Stimulated activated CD4-positive, alpha-beta T cell treated with anti-CD3 and anti-CD28 coated beads, Interleukin-1b, Interleukin-23, amount 100 ng/mL, for 24 hours (primary cell): Measurements from ENCODE around the gene FAU.

Source experiments
- DNase-seq, 4 experiments: peaks; one replicate each; pipeline ENCODE4 v3.0.0-alpha.2; 2020; ENCODE audit warnings: low read depth in 4 of 4, low spot score in 1 of 4

Gene FAU

DNA sequence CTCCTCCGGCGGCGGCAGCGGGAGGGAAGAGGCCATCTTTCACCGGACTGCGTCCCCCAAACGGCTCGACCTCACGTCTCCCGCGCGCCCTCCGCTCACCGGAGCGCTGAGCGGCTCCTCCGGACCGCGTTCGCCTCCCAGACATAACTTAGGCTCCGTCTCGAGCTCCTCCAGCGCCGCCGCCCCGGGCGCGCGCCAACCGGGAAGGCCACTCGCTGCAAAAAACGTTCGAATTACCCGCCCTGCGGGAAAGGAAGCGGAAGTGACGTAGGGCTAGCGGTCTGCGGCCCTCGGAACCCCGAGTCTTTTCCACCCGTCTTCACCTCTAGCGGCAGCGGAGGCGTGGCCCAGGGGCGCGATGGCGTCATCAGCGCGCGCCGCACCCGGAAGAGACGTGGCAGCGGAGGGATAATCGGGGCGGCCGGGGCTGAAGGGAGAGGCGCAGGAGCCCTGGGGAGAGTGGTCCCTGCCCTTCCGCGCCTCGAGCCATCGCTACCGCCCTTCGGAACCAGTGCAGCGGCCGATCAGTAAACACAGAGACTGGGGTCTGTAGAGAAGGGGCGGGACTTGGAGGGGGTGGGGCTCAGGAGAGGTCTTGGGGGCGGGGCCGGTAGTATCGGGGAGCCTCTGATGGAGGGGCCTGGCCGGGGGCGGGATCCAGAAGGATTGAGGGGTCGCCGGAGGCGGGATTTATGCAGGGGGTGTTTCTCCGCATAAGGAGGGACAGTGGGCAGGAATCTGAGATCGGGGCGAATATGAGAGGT is 37.9 kb downstream of the FAU start, which contains the start of the genes CDCA5 and ZFPL1:
Gene CDCA5 (minus strand): TSS at position 207 of the 764 bp plus-strand sequence. CDS start 62 bp downstream, at position 145.
Gene ZFPL1 (plus strand): TSS at position 389 of the 764 bp plus-strand sequence. CDS start 477 bp downstream, outside the sequence.
- DNase-seq, result peak; percentile 91 to 94 (median 92)

DNA sequence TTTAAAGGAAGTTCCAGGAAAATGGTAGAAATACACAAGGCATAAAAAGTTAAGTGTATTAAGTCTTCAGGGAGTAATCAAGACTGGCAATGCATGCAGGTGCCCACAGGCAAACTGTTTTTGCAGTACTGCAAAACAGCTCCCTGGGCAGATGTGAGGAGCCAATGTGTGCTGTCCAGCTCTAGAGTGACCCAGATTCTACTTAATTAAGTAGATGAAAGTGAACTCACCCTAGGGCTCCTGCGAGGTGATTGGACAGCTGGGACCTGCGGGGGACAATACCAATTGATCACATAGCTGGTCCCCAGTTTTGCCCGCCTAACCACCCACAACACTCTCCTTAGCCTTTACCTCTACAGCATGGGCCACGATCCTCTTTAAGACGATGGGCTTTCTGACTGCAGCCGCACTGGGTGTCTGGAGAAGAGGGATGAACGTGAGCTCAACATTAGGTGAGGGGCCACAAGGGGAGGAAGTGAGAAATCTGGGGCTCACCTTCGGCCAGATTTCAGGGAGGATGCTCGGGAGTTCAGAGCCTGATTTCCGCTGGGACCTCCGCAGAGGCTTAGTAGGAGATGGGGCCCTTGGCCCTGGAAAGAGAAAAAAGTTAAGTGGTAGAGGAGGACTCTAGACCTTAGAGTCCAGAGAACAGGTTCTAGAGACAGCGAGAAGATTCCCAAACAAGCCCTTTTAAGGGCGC is 38.6 kb downstream of the FAU start:
- no peak for DNase-seq

GRCh38 chr11:65078786-65079342 is 43.1 kb downstream of the FAU start:
- DNase-seq, result no peak

DNA sequence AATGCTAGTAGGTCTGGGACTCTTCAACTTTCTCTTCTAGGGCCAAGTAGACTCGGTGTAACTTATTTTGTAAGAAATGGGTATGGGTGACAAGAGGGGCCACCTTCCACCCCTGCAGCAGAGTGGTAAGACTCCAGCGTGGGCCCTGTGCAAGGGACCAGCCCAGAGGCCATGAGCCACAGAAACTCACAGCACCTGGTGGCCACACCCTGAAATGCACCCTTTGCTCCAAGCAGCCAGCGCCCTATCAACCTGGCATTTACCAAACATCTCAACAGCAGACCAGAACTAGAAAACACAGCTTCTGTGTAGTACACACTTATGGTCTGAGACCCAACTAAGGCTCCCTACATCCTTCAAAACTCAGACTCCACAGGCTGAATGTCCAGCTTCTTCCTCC is 43.8 kb downstream of the FAU start:
- DNase-seq, result peak; percentile 28 to 43 (median 42)

DNA sequence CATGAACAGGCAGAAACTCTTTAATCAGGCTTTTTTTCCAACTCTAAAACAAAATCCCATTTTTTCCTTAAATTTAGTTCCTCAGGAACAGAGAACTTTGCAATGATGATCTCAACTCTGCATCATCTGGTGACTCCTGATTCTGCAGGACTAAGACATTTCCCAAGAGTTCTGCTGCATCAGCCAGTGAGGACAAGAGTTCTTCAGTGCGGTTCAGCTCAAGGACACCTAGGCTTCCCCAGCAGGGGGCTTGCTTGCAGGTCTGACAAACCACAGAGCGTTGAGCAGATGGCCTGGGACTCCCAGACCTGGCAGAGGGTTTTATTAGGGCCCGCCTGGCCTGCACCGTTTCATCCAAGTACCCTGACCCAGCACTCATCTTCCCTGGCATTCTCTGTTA is 44.5 kb downstream of the FAU start:
- no peak for DNase-seq

GRCh38 chr11:65072631-65072966 is 49.3 kb downstream of the FAU start:
- no peak for DNase-seq

DNA sequence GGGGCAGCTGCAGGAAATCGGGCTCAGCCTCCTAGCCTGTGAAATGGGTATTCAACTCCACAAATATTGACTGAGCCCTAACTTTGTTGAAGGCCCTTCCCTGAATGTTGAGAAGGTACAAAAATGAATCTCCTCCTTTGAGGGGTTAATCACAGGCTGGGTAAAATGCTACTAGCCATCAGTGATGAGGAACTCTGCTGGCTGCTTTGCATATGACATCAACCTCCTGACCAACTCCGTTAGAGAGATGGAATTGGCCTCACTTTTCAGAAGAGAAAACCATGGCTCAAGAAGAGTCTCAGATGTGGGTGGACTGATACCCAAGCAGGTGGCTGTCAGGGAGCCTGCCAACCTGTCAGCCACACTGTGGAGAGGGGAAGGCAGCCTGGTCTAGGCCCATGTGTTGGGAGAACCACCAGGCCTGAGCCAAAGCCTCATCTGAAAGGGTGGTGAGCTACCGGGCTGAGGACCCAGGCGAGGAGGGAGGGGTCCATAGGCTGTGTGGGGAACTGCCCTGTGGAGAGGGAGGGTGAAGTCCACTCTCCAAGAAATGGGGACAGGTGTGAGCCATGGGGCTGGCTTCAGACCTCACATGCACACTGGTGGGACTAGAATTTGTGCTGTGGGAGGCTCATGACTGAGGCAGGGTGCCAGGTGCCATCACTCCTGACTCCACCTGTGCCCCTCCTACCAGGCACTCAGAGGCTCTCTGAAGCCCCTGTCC is 49.9 kb downstream of the FAU start:
- DNase-seq, result no peak
